NOMO-1 (cell line): ENCODE data around the gene ZFPM1.
"Not testable (repeated sequence)": the region's sequence is repeated elsewhere in the genome, so short reads cannot be mapped to it uniquely, and the experiment has no call there.

Experiments
- DNase-seq, 2 experiments: peaks; one replicate each; lab custom pipeline; 2025; ENCODE audit not compliant: unreplicated experiment in 2 of 2; lab: John Stamatoyannopoulos, UW

Gene ZFPM1

GRCh38 chr16:88510091-88510994, 57.3 kb downstream of the ZFPM1 start:
- DNase-seq: no peak

DNA sequence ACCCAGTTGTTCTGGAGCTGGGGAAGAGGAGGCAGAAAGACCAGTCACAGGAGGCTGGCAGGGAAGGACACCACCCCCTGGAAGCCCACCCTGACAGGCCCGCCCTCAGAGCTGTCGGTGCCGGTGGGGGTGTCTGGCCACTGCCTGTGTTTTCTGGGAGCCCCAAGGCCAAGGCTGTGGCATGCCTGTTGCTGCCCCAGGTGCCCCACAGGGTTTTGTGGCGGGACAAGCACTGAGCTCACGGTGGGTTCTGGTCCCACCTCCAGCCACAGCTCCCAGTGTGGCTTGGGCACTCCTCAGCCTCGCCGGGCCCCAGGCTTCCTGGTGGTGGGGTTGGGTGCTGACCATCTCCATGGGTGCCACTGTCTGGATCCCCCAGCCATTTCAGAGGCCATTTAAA, 58.0 kb downstream of the ZFPM1 start:
- no peak for DNase-seq

GRCh38 chr16:88511906-88512305, 58.8 kb downstream of the ZFPM1 start:
- DNase-seq: no peak

DNA sequence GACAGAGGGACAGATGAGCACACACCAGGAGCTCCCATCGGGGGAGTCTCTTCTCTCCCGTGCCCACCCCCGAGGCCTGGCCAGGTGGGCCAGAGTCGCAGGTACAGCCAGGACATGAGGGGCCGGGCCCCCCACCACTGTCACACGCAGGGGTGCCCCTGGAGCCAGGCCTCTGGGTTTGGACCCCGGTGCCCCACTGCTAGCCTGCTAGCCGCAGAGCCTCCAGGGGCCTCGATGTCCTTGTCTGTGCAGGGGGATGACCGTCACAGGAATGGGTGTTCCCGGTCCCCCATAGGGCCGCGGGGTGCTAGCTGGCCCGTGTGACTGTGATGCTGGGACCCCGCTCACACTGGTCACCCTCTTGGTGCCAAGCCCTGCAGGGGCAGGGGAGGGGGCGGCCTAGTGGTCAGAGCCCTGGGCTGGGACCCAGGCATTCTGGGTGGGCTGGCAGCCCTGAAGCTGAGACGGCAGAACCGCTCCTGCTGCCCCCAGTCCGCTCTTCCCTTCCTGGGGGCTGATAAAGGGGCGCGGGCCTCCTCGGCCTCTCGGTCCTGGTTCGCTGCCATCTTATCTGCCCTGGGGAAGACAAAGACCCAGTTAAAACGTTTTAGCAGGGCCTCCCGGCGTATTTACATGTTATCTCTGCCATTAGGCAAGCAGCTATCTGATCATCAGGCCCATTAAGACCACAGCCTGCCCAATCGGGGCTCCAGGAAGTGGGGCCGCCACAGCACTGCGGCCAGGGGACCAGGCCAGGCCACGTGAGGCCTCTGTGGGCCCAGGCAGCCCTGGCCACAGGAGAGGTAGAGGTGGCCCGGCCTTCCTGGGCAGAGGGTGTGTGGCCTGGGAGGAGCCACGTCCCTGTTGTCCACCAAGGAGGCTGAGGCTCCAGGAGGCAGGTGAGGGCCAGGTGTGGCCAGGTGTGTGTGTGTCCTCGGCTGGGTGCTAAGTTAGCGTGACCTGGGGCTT, 59.9 kb downstream of the ZFPM1 start:
- no peak for DNase-seq

- DNase-seq: no peak
Measured at GRCh38 chr16:88514070-88514469, 61.0 kb downstream of the ZFPM1 start.

DNA sequence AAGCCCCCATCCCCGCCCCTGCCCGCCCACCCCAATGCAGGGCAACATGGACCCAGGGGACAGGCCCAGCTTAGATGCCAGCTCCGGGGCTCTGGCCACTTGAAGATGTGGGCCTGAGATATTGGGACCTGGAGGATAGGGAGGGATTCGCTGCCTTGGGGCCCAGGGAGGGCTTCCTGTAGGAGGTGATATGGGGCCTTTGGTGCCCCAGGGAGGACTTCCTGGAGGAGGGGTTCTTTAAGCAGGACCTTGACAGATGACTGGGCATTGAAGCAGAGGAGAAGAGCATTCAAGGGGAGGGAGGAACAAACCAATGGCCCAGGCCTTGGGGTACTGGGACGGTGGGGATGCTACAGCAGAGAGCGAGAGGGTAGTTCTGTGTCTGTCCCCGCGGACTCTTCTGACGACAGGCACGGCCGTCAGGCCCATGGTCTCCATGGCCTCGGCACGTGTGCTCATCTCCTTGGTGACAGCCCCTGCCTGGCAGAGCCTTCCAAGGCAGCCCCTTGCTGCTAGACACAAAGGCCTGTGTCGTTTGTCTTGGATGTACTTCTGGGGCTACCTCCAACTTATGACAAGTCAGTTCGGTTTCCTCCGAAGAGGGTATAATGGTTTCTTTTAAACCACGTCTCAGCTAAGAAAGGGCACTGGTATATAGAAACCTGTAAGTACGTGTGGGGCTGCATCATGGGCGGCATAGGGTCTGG, 61.6 kb downstream of the ZFPM1 start:
- no peak for DNase-seq

- DNase-seq: no peak
Measured at GRCh38 chr16:88515371-88515770, 62.3 kb downstream of the ZFPM1 start.

DNA sequence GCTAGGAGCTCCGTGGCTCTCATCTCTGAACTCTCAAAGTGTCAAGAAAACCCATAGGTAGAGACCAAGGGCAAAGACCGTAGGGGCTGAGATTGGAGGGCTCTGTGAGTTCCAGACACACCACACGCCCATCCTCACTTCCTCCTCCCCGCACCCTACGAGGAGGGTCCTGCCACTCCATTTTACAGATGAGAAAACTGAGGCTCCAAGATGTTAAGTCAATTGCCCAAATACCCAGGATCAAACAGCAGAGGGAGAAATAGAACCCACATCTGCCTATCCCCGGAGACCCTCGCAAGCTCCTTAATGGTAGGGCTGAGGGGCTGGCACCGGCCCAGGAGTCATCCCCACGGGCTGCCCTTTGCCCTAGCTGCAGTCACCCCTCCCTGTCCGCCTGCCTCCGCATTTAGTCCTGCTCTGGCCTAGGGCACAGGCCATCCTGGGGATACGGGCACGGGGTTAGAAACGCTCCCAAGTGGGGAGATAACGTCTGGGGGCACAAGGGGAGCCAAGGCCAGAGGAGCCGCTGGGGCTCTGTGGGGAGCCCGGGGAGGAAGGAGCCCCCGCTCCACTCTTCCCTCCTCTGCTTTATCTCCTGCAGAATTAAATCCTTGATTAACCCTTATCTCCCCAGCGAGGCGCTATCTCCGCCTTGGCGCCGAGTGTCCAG, 63.0 kb downstream of the ZFPM1 start:
- no peak for DNase-seq

- no peak for DNase-seq
Measured at GRCh38 chr16:88516601-88517061, 63.6 kb downstream of the ZFPM1 start.

- DNase-seq: not testable (repeated sequence)
Measured at GRCh38 chr16:88517208-88517774, 64.2 kb downstream of the ZFPM1 start.

- not testable (repeated sequence) for DNase-seq
Measured at GRCh38 chr16:88518411-88519111, 65.5 kb downstream of the ZFPM1 start.

DNA sequence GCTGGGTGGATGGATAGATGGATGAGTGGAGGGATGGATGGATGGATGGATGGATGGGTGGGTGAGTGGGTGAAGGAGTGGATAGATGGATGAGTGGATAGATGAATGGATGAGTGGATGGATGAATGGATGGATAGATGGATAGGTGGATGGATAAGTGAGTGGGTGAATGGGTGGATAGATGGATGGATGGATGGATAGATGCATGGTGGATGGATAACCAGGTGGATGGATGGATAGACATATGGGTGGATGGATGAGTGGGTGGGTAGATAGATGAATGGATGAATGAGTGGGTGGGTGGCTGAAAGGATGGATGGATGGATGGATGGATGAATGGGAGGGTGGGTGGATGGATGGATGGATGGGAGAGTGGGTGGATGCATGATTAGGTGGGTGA, 66.2 kb downstream of the ZFPM1 start:
- no peak for DNase-seq

DNA sequence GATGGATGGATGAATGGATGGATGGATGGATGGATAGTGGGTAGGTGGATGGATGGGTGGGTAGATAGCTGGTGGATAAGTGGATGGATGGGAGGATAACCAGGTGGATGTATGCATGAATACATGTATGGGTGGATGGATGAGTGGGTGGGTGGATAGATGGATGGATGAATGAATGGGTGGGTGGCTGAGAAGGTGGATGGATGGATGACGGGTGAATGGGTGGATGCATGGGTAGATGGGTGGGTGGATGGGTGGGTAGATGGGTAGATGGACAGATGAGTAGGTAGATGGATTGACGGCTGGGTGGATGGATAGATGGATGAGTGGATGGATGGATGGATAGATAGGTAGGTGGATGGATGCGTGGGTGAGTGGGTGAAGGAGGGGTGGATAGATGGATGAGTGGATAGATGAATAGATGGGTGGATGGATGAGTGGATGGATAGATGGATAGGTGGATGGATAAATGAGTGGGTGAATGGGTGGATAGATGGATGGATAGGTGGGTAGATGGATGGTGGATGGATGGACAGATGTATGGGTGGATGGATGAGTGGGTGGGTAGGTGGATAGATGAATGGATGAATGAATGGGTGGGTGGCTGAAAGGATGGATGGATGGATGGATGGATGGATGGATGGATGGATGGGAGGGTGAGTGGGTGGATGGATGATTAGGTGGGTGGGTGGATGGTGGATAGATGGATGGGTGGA, 67.0 kb downstream of the ZFPM1 start:
- DNase-seq: no peak

DNA sequence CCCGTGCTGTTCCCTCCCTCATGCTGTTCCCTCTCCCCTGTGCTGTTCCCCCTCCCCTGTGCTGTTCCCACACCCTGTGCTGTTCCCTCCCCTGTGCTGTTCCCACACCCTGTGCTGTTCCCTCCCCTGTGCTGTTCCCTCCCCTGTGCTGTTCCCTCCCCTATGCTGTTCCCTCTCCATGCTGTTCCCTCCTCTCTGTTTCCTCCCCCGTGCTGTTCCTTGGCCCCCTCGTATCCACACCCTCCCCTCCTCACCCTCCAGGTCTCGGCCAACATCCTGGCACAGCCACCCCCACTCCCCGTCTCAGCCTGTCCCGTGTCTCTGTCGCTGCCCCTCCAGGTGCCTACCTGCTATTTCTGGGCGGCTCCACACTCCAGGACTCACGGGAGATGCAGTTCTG, 68.6 kb downstream of the ZFPM1 start:
- no peak for DNase-seq

GRCh38 chr16:88522276-88522949, 69.3 kb downstream of the ZFPM1 start:
- DNase-seq: no peak

DNA sequence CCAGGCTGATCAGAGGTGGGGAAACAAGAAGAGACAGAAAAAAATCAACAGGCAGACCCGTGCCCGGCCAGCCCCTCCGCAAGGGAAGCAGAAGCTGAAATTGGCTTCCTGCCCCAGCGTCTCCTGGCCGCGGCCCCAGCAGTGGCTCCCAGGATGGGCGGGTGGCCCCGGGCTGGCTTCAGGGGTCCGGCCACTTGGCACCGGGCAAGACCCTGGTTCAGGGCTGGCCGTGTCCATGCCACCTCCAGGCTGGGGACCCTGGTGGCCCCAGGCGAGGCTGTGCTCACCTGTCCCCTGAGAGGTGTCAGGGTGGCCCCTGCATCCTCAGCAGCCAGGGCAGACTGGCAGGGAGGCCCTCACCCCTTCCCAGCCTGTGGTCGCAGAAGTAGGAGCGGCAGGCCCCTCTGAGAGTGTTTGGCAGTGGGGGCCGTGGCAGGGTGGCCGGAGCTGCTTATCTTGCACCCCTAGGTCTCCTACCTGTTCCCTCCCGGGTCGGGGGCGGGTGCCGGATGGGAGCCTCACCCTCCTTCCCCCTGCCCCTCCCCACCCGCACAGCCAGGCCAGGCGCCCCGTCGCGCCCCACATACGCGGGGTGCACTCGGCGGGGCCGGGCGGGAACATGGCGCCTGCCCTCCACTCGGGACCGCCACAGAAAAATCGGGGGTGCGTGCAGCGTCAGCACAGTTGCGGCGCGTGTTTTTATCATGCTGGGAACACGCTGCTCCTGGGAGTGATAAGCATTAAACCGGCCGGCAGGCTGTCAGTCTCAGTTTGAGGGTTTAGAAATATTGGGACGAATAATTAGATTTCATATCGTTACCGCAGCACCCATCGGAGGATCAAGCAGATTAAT, 70.5 kb downstream of the ZFPM1 start:
- no peak for DNase-seq

DNA sequence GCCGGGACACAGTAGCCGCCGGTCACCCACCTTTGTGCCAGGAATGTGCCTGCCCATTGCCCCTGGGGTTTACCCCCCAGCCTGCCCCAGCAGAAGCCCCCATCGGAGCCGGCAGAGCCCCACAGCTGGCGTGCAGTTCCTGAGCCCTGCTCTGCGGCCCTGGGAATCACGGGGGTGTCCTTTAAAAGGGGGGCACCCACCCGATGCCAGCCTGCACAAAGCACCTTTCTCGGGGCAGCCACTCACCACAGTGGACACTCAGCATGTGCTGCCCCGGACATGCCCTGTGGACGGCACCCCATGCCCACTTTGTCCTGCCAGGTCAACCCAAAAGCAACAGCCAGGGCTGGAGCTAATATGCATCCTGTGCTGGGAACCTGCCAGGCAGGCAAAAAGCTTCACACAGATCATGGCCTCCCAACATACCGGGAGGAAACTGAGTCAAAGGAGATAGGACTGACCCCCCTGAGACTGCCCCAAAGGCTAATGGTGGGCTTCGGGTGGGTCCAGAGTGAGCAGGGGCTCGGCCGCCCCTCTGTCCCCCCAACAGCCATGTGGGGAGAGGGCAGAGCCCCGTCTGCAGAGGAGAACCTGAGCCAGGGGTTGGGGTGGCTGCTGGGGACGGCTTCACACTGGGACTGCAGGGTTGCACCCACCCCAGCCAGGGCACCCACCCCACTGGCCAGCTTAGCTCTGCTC, 71.3 kb downstream of the ZFPM1 start:
- DNase-seq: no peak
